GM19468 (cell line): ENCODE data around the gene DLG2.

ENCODE experiments used
- ATAC-seq: cut with Tn5 transposase; IDR thresholded peaks from one replicate; pipeline ENCODE4 v1.9.1; 2021; ENCODE audit warnings: mild to moderate bottlenecking, moderate library complexity, moderate number of reproducible peaks; ENCODE audit not compliant: unreplicated experiment; ENCODE audit errors: extremely low read depth

The DLG2 gene

GRCh38 chr11:83711106-83711527, 1916.0 kb downstream of the DLG2 start:
- ATAC-seq, result no peak

DNA sequence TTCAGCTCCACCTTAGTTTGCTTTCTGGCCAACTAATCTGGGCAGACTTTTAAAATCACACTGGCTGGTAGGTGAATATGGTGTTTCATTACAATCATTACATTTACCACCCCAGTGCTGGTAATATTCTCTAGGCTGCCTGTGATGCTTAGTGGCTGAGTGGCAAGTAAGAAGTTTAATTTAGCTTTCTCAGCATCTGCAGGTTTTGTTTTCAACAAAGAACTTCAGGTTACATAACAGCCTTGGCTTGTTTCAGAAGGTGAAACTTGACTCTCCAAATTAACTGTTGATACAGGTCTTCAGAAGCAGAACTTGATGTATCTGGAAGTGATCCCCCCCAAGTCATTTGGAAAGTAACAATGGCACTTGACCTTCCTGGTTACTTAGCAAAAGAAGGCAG, 1917.7 kb downstream of the DLG2 start:
- ATAC-seq, result no peak

- ATAC-seq, result no peak
Observed at GRCh38 chr11:83706566-83706965, 1920.6 kb downstream of the DLG2 start.

DNA sequence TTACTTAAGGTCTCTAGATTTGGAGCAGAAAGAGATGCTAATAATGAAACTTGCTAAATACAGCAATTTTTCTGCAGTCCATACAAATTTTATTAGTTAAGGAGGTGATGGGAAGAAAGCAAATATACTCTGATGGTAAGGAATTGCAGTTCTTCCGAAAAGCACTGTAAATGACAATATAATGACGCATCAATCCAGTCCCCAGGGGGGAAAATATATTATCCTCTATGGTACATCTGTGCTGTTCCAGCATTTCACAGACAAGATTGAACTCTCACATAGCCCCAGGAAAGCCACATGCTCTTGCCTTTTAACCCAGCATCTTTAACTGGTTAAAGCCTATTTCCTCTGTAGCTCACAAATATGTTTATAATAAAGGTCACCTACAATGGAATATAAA, 1924.3 kb downstream of the DLG2 start:
- no peak for ATAC-seq

DNA sequence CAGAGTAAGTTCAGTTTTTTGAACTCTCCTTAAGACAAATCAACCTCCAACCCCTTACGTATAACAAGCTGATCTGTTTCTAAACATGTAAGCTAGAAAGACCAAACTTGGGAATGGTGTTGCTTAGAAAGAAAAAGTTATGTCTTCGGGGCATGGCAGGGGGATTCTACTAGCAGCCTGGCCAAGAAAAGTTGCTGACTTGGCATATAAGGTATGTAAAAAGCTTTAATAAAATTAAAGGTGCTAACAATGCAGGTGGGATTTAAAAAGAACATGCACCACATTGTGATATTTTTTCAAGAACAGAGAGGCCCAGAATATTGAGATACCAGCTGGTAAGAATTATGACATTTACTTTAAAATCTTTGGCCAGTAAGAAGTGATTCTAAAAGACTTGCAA, 1929.6 kb downstream of the DLG2 start:
- ATAC-seq, result no peak

DNA sequence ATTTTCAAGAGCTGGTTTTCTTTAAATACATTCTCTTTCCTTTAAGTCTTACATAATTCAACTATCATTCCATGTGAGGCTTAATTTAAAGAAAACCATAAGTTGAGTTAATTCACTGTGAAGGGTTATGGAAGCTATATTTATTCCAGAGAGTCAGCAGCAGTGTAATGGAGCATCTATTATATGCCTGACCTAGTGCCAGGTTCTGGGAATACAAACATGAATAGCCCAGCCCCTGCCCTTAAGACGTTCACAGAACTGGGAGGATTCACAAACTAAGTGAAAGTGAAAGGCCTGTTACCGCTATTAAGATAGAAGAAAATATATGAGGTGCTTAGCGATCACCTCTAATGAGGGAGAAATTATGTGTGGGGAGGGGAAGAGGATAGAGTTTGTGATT, 1932.1 kb downstream of the DLG2 start:
- no peak for ATAC-seq

GRCh38 chr11:83694191-83694910, 1932.8 kb downstream of the DLG2 start:
- ATAC-seq, result no peak

DNA sequence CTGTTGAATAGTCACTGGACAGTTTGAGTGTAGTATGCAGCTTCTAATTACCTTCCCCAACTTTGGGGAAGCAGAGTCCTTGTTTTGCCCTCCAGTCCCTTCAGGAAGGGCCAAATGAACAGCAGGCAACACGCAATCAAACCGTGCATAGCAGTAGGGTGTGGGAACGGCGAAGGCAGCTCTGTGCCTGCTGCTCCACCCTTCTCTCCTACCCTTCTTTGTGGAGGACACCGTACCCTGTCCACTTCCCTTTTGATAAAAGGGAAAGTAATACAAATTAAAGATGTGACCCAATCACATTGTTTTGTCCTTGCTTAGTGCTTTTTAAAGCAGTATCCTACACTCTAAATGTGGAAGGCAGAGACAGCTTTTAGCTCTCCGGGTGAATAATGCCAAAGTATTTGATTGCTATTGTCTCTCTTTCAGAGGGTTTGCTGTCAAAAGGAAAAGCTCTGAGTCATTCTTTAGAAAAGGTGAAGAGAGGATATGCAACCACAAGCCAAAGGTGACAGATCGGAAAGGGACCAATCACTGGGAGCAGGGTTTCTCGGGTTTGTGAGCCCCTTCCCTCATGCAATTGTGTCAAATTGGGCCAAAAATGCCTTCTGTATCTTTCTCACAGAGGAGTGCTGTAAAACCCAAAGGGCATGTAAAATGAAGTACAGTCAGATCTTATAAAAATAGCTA, 1933.7 kb downstream of the DLG2 start:
- no peak for ATAC-seq

- ATAC-seq, result no peak
Observed at GRCh38 chr11:83692675-83693074, 1934.5 kb downstream of the DLG2 start.

- ATAC-seq, result no peak
Observed at GRCh38 chr11:83691451-83691950, 1935.6 kb downstream of the DLG2 start.

DNA sequence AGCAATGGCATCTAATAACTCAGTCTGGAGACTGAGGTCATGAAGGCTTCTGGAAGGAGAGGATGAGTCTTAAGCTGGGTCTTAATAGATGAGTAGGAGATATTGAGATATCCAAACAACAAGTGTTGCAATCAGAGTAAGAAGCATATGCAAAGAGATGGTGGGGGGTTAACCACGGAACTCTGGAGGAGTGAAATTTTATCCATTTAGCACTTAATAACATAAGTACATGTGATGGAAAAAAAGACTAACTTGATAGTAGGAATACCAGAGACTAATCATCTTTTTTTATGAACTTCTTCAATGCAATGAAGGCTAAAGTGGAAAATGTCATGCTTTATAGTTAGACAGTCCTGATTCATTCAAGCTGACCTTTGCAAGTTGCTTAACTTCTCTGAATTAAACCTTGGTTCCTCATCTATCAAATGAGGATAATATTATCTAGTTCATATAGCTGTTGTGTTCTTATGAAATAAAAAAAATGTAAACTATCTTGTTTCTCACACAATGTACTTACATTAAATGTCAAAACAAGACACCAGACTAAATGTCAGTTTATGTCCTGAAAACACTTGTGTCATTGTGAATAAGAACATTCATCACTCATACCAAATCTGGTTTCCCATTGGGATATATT, 1937.9 kb downstream of the DLG2 start:
- no peak for ATAC-seq

GRCh38 chr11:83687787-83688186, 1939.4 kb downstream of the DLG2 start:
- ATAC-seq, result no peak

DNA sequence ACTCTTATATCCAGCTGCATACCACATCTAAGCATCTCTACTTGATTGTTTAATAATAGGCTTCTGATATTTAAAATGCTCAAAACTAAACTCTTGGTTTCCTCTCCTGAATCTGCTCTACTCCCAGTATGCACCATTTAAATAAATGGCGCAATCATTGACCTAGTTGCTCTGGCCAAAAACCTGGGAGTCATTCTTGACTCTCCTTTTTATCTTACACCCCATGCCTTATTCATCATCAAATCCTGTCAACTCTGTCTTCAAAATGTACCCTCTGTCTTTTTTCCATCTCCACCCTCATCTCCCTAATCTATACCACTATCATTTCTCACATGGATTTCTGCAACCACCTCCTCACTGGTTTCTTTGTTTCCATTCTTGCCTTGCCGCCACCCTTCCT, 1941.4 kb downstream of the DLG2 start:
- ATAC-seq, result no peak

DNA sequence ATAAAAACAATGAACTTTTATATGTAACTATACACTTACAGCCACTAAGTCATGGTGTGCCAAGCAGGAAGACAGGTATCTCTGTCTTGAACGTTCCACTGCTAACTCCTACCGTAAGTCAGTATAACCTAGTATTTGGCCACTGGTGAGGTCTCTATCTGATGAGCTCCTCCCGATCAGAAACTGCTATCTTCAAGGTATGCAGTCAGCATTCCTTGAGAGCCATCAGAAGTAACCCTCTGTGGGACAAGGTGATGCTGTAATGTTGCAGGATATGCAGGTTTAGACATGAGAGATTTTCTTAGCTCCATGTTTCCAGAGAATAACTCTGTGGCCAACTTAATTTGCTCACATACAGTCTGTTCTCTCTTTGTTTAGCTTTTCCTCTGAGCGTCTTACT, 1943.1 kb downstream of the DLG2 start:
- no peak for ATAC-seq

DNA sequence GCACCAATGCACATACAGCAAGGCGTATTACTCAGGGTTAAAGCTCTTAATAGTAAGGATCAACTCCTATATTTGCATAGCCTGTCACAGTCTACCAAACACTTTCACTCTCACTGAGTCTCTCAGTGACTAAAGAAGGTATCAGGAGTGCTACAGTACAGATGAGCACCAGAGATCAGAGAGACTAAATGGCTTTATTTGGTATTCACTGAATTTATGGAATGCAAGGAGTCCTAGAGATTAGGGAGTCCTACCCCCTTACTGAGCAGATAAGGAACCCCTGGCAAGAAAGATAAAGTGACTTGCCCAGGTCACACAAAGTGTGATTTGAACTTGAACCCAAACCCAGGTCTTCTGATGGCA, 1944.6 kb downstream of the DLG2 start:
- peak; percentile 96 for ATAC-seq

GRCh38 chr11:83681906-83682610, 1945.1 kb downstream of the DLG2 start:
- ATAC-seq, result no peak

- ATAC-seq, result peak; percentile 30
Observed at GRCh38 chr11:83681031-83681781, 1945.9 kb downstream of the DLG2 start.

DNA sequence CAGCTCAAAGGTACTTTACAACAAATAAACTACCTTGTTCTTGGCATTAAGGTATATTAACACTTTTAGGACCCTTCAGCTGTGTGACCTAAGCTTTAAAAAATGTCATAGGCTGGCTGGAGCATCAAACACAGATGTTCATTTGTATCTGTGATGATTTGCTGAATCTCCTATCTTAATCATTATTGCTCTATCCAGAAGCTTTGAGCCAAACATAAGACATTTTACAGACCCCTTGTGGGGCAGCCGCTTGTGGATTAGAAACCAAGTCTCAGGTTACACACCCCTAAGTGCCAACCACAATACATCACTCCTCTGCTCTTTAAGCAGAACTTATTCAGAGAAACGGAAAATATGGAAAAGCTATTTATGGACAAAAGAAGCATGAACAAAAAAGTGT, 1946.8 kb downstream of the DLG2 start:
- no peak for ATAC-seq

- ATAC-seq, result no peak
Observed at GRCh38 chr11:83678831-83679584, 1948.1 kb downstream of the DLG2 start.
